ENCODE data around the gene CTNNB1. TPM values are rescaled to one million over a fixed set of nuclear protein-coding genes. Genes with fewer than 3 reads are reported as not detected.

Gene CTNNB1
- polyA plus RNA-seq (2013, experiment 1 of 2), result 374 TPM
- polyA plus RNA-seq (2013, experiment 2 of 2), result 364 TPM

- Histone ChIP-seq H3K9me3 (ENCODE audit: control insufficient read depth, low read length) (no peaks in the 10 kb centered on the region), H3K4me3 (ENCODE audit: insufficient read depth in 1 of 2, low read depth in 1 of 2, low read length in 2 of 2) (peak within 1 kb of the TSS; percentile 91 to 97), H3K36me3 (ENCODE audit: control insufficient read depth in 1 of 2, insufficient read depth in 2 of 2, low read depth in 1 of 2, low read length in 2 of 2) (no peaks in the 10 kb centered on the region)
Measured at GRCh38 chr3:41198950-41199865, at the start of gene CTNNB1. TSS of gene CTNNB1 (plus strand) at chr3:41199505. CDS start at chr3:41224069, 24,564 bp downstream.

GRCh38 chr3:41155834-41156233 is 43.5 kb upstream of the CTNNB1 start:
- Histone ChIP-seq H3K79me1 (replicated peaks; ENCODE audit: low read length, poor library complexity, severe bottlenecking) (no peaks in the 10 kb centered on the region), H2BK12ac (ENCODE audit: low read length in 2 of 2) (peak overlapping the region in 1 of 2 experiments; percentile 8), H3K9me3 (ENCODE audit: control insufficient read depth, low read length) (no peaks in the 10 kb centered on the region), H3K18ac (ENCODE audit: low read depth in 1 of 2, low read length in 2 of 2) (no peak overlapping the region), H3K23ac (ENCODE audit: low read length in 2 of 2) (no peak overlapping the region), H3K9ac (ENCODE audit: low read length) (no peak overlapping the region), H3K4me3 (ENCODE audit: insufficient read depth in 1 of 2, low read depth in 1 of 2, low read length in 2 of 2) (no peak overlapping the region), H3K4me2 (ENCODE audit: low read length, poor library complexity, severe bottlenecking) (no peak overlapping the region), H2AK5ac (ENCODE audit: low read length, severe bottlenecking) (no peak overlapping the region), H2BK5ac (ENCODE audit: low read depth, low read length, poor library complexity, severe bottlenecking) (no peak overlapping the region), H3K4ac (ENCODE audit: low read depth in 1 of 2, low read length in 2 of 2) (no peak overlapping the region), H3K27me3 (ENCODE audit: control insufficient read depth in 1 of 2, insufficient read depth in 1 of 2, low read length in 2 of 2) (peaks cover 0 to 6% of the 10 kb centered on the region in 2 experiments), H4K8ac (ENCODE audit: low read length) (no peak overlapping the region), H2BK120ac (ENCODE audit: low read depth, low read length) (no peak overlapping the region), H3K27ac (ENCODE audit: low read length, poor library complexity, severe bottlenecking) (no peak overlapping the region), H2AFZ (ENCODE audit: low read depth, low read length) (no peak overlapping the region), H4K91ac (ENCODE audit: low read length) (no peak overlapping the region), H3K36me3 (ENCODE audit: control insufficient read depth in 1 of 2, insufficient read depth in 2 of 2, low read depth in 1 of 2, low read length in 2 of 2) (no peaks in the 10 kb centered on the region), H2BK15ac (ENCODE audit: low read depth, poor library complexity, severe bottlenecking) (no peak overlapping the region), H3K14ac (ENCODE audit: low read length in 2 of 2) (no peak overlapping the region), H3K4me1 (ENCODE audit: control insufficient read depth, insufficient read depth, low read depth, low read length) (peaks cover 7% of the 10 kb centered on the region)
- 93% methylated on average over 3 of the region's 3 CpGs for WGBS
- no peak for DNase-seq

More at GRCh38 chr3:41198950-41199865, at the start of gene CTNNB1:
- Histone ChIP-seq H2BK12ac (ENCODE audit: low read length in 2 of 2) (peak within 1 kb of the TSS; percentile 84 to 90), H3K4ac (ENCODE audit: low read depth in 1 of 2, low read length in 2 of 2) (peak within 1 kb of the TSS; percentile 93 to 100), H2BK15ac (ENCODE audit: low read depth, poor library complexity, severe bottlenecking) (peak within 1 kb of the TSS; percentile 100), H2AFZ (ENCODE audit: low read depth, low read length) (peak within 1 kb of the TSS; percentile 95), H4K8ac (ENCODE audit: low read length) (peak within 1 kb of the TSS; percentile 70), H3K79me1 (replicated peaks; ENCODE audit: low read length, poor library complexity, severe bottlenecking) (peaks cover 4% of the 10 kb centered on the region), H3K27ac (ENCODE audit: low read length, poor library complexity, severe bottlenecking) (peak within 1 kb of the TSS; percentile 84), H3K14ac (ENCODE audit: low read length in 2 of 2) (peak within 1 kb of the TSS; percentile 82 to 100), H4K91ac (ENCODE audit: low read length) (peak within 1 kb of the TSS; percentile 88), H3K18ac (ENCODE audit: low read depth in 1 of 2, low read length in 2 of 2) (peak within 1 kb of the TSS; percentile 95 to 100), H3K4me2 (ENCODE audit: low read length, poor library complexity, severe bottlenecking) (peak within 1 kb of the TSS; percentile 99), H3K27me3 (ENCODE audit: control insufficient read depth in 1 of 2, insufficient read depth in 1 of 2, low read length in 2 of 2) (no peaks in the 10 kb centered on the region), H2AK5ac (ENCODE audit: low read length, severe bottlenecking) (peak within 1 kb of the TSS; percentile 48), H2BK5ac (ENCODE audit: low read depth, low read length, poor library complexity, severe bottlenecking) (peak within 1 kb of the TSS; percentile 74), H2BK120ac (ENCODE audit: low read depth, low read length) (peak within 1 kb of the TSS; percentile 99), H3K23ac (ENCODE audit: low read length in 2 of 2) (peak within 1 kb of the TSS; percentile 67 to 99), H3K4me1 (ENCODE audit: control insufficient read depth, insufficient read depth, low read depth, low read length) (peaks cover 5% of the 10 kb centered on the region), H3K9ac (ENCODE audit: low read length) (peak within 1 kb of the TSS; percentile 97)
- DNase-seq, result peak; percentile 95
- WGBS, result under 1% methylated on average over 82 of the region's 112 CpGs

- Histone ChIP-seq H4K91ac (ENCODE audit: low read length) (no peak overlapping the region), H3K18ac (ENCODE audit: low read depth in 1 of 2, low read length in 2 of 2) (no peak overlapping the region), H3K4me2 (ENCODE audit: low read length, poor library complexity, severe bottlenecking) (no peak overlapping the region), H2AK5ac (ENCODE audit: low read length, severe bottlenecking) (peak overlapping the region; percentile 83), H2BK12ac (ENCODE audit: low read length in 2 of 2) (no peak overlapping the region), H3K23ac (ENCODE audit: low read length in 2 of 2) (no peak overlapping the region), H3K79me1 (replicated peaks; ENCODE audit: low read length, poor library complexity, severe bottlenecking) (no peaks in the 10 kb centered on the region), H3K36me3 (ENCODE audit: control insufficient read depth in 1 of 2, insufficient read depth in 2 of 2, low read depth in 1 of 2, low read length in 2 of 2) (no peaks in the 10 kb centered on the region), H3K27ac (ENCODE audit: low read length, poor library complexity, severe bottlenecking) (peak overlapping the region; percentile 46), H4K8ac (ENCODE audit: low read length) (no peak overlapping the region), H3K14ac (ENCODE audit: low read length in 2 of 2) (no peak overlapping the region), H3K9ac (ENCODE audit: low read length) (no peak overlapping the region), H2BK15ac (ENCODE audit: low read depth, poor library complexity, severe bottlenecking) (no peak overlapping the region), H3K4me1 (ENCODE audit: control insufficient read depth, insufficient read depth, low read depth, low read length) (peaks cover 8% of the 10 kb centered on the region), H3K27me3 (ENCODE audit: control insufficient read depth in 1 of 2, insufficient read depth in 1 of 2, low read length in 2 of 2) (peaks cover 0 to 9% of the 10 kb centered on the region in 2 experiments), H3K4ac (ENCODE audit: low read depth in 1 of 2, low read length in 2 of 2) (no peak overlapping the region), H3K9me3 (ENCODE audit: control insufficient read depth, low read length) (no peaks in the 10 kb centered on the region), H2BK120ac (ENCODE audit: low read depth, low read length) (no peak overlapping the region), H2AFZ (ENCODE audit: low read depth, low read length) (no peak overlapping the region), H2BK5ac (ENCODE audit: low read depth, low read length, poor library complexity, severe bottlenecking) (no peak overlapping the region), H3K4me3 (ENCODE audit: insufficient read depth in 1 of 2, low read depth in 1 of 2, low read length in 2 of 2) (no peak overlapping the region)
- DNase-seq, result peak; percentile 89
- 41% methylated on average over 1 of the region's 1 CpG for WGBS
Measured at GRCh38 chr3:41158947-41159346, 40.4 kb upstream of the CTNNB1 start.

- Histone ChIP-seq H3K27me3 (ENCODE audit: control insufficient read depth in 1 of 2, insufficient read depth in 1 of 2, low read length in 2 of 2) (peaks cover 0 to 9% of the 10 kb centered on the region in 2 experiments), H3K79me1 (replicated peaks; ENCODE audit: low read length, poor library complexity, severe bottlenecking) (no peaks in the 10 kb centered on the region), H2BK12ac (ENCODE audit: low read length in 2 of 2) (no peak overlapping the region), H2AFZ (ENCODE audit: low read depth, low read length) (no peak overlapping the region), H3K9ac (ENCODE audit: low read length) (no peak overlapping the region), H4K91ac (ENCODE audit: low read length) (no peak overlapping the region), H3K4ac (ENCODE audit: low read depth in 1 of 2, low read length in 2 of 2) (no peak overlapping the region), H3K27ac (ENCODE audit: low read length, poor library complexity, severe bottlenecking) (no peak overlapping the region), H3K23ac (ENCODE audit: low read length in 2 of 2) (no peak overlapping the region), H3K4me2 (ENCODE audit: low read length, poor library complexity, severe bottlenecking) (no peak overlapping the region), H2BK120ac (ENCODE audit: low read depth, low read length) (no peak overlapping the region), H2AK5ac (ENCODE audit: low read length, severe bottlenecking) (no peak overlapping the region), H3K4me1 (ENCODE audit: control insufficient read depth, insufficient read depth, low read depth, low read length) (peaks cover 8% of the 10 kb centered on the region), H4K8ac (ENCODE audit: low read length) (no peak overlapping the region), H3K36me3 (ENCODE audit: control insufficient read depth in 1 of 2, insufficient read depth in 2 of 2, low read depth in 1 of 2, low read length in 2 of 2) (no peaks in the 10 kb centered on the region), H3K9me3 (ENCODE audit: control insufficient read depth, low read length) (no peaks in the 10 kb centered on the region), H2BK5ac (ENCODE audit: low read depth, low read length, poor library complexity, severe bottlenecking) (no peak overlapping the region), H3K14ac (ENCODE audit: low read length in 2 of 2) (no peak overlapping the region), H2BK15ac (ENCODE audit: low read depth, poor library complexity, severe bottlenecking) (no peak overlapping the region), H3K4me3 (ENCODE audit: insufficient read depth in 1 of 2, low read depth in 1 of 2, low read length in 2 of 2) (no peak overlapping the region), H3K18ac (ENCODE audit: low read depth in 1 of 2, low read length in 2 of 2) (no peak overlapping the region)
- DNase-seq, result peak; percentile 40
- 63% methylated on average over 2 of the region's 3 CpGs for WGBS
Measured at GRCh38 chr3:41159588-41160189, 39.6 kb upstream of the CTNNB1 start.

Measured in mesenchymal stem cell (in vitro differentiated cells and primary cell).